ENCODE results near the gene ARFRP1.

The ARFRP1 gene, protein sequence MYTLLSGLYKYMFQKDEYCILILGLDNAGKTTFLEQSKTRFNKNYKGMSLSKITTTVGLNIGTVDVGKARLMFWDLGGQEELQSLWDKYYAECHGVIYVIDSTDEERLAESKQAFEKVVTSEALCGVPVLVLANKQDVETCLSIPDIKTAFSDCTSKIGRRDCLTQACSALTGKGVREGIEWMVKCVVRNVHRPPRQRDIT

DNA sequence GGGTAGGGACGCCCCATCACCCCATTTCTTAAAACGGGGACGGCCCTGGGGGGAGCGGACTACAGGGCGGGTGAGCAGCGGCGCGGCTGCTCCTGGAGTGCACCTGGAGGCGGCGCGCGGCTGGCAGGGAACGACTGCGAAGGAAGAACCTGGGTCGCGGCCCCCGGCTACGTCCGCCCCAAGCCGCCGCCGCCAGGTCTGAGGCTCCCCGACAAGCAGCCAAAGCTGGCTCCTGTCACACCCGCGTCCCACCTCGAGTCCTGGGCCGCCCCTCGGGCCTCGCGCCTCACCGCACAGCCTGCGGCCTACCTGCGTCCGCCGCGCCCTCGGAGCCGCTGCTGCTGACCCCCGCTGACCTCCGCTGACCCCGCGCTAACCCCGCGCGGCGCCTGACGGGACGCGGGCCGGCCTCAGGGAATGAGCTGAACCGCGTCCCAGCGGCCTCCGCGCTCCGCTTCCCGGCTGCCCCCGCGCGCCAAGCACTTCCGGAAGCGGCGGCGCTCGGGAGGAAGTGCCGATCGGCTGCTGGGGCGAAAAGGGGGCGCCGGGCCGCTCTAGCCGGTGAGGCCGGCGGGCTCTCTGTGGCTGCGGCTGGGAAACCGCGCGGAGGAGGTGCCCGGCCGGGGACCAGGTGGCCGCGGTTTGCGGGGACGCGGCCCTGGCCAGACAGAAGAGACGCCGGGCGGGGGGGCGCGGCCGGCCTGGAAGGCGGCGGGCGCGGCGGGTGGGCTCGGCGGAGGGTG lies at the start of gene ARFRP1, which contains the start of gene ZGPAT:
Gene ARFRP1 (minus strand): TSS at position 419 of the 743 bp plus-strand sequence. CDS start 885 bp downstream, outside the sequence.
Gene ZGPAT (plus strand): TSS at position 482 of the 743 bp plus-strand sequence. CDS start 542 bp downstream, outside the sequence.
- peak; percentile 79 for DNase-seq

GRCh38 chr20:63756648-63756991 lies 48.8 kb upstream of the ARFRP1 start:
- DNase-seq = no peak

- DNase-seq = no peak
Observed at GRCh38 chr20:63755933-63756647, 48.3 kb upstream of the ARFRP1 start.

DNA sequence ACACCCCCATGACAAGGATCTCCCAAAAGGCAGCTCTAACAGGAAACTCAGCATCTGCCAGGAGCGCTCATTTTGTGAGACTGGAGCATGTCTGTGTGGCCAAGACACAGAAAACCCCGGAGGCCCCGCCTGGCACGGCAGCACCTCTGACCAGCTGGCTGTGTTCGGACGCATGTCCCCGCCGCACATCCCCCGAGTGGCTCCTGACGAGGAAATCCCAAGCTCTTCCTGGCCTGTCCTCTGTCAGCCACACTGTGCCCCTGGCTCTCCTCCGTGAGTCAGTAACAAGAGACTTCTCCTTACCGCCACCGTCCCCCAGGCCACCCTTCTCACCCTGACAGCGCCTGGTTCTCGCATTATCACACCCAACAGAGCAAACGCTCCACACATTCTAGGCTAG lies 46.2 kb upstream of the ARFRP1 start:
- no peak for DNase-seq

DNA sequence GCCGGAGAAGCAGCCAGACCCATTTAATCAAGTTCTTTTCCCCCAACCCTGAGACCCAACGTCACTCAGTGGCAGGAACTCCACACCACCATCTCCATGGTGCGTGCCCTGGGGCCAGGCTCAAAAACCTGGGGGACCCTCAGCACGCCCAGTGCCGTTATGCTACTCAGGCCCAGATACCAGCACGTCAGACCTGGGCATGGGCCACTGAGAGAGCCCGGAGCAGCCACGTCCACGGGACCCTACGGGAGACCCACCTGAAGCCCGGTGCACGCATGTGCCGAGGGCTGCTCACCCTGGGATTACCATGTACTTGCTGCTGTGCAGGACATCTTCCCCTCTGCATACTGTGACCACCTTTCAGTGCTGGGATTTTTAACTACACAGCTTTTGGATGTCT lies 45.6 kb upstream of the ARFRP1 start:
- DNase-seq = no peak

- DNase-seq = no peak
Observed at GRCh38 chr20:63752411-63753101, 44.8 kb upstream of the ARFRP1 start.

DNA sequence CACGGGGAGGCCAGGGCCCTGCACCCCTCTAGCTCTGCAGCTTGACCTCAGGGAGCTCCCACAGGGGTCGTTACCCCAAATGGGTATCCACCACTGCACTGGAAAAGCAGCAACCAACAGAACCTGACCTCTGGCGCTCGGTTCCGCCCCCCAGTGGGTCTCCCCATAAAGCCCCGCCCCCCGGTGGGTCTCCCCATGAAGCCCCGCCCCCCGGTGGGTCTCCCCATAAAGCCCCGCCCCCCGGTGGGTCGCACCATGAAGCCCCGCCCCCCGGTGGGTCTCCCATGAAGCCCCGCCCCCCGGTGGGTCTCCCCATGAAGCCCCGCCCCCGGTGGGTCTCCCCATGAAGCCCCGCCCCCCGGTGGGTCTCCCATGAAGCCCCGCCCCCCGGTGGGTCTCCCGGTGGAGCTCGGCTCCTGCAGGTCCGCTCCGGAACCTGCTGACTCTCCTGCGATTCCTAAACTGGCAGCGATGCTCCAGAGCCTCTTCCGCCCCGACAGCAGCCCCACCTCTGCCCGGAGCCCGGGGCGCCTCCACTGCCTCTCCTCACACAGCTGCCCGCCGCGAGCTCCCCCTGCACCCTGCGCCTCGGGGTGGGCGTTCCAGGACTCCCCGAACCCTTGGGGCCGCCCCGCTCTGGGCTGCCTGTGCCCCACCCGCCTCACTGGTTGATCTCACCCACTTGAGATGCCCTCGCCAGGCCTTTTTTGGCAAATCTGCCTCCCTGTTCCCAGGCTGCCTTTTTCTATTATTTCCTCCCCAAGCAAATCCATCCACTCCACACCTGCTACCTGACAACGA lies 43.9 kb upstream of the ARFRP1 start:
- no peak for DNase-seq

DNA sequence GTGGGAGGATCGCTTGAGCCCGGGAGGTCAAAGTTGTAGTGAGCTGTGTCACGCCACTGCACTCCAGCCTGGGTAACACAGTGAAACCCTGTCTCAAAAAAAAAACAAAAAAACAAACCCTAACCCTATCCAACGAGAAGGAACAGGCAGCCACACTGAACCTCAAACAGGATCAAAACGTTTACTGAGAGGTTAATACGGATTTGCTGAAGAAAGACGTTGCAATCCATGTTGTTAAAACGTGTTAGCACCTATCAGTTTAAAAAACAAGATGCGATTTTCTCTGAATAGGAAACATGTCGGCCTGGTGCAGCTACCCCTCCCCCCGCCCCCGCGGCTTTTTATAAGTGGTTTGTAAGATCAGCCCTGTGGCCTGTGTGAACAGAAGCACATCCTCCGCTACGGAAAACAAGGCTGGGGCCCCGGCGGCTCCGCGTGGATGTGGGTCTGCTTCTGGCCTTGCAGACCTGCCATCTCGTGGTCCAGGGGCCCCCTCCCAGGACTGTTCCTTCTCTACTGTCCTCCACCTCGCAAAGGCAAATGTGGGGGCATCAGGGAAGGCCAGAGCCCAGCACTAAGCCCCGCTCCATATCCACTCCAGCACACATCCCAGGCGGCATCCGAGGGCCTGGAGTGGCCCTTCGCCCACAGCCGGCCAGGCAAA lies 43.2 kb upstream of the ARFRP1 start:
- no peak for DNase-seq

GRCh38 chr20:63749597-63750508 lies 42.1 kb upstream of the ARFRP1 start:
- DNase-seq = no peak

DNA sequence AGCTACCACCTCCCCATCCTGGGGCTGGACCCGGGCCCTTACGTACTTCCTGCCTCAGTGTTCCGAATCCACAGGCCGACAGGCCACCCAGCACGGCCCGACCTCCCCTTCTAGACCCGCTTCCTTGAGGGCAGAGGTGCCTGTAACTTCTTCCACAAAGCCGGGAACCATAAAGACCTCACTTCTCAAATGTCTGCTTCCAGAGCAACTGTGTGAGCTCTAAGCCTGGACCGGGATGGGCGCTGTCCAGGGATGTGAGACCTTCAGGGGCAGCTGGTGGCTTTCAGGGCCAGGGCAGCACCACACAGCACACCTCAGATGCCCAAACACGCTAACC lies 41.1 kb upstream of the ARFRP1 start:
- no peak for DNase-seq

DNA sequence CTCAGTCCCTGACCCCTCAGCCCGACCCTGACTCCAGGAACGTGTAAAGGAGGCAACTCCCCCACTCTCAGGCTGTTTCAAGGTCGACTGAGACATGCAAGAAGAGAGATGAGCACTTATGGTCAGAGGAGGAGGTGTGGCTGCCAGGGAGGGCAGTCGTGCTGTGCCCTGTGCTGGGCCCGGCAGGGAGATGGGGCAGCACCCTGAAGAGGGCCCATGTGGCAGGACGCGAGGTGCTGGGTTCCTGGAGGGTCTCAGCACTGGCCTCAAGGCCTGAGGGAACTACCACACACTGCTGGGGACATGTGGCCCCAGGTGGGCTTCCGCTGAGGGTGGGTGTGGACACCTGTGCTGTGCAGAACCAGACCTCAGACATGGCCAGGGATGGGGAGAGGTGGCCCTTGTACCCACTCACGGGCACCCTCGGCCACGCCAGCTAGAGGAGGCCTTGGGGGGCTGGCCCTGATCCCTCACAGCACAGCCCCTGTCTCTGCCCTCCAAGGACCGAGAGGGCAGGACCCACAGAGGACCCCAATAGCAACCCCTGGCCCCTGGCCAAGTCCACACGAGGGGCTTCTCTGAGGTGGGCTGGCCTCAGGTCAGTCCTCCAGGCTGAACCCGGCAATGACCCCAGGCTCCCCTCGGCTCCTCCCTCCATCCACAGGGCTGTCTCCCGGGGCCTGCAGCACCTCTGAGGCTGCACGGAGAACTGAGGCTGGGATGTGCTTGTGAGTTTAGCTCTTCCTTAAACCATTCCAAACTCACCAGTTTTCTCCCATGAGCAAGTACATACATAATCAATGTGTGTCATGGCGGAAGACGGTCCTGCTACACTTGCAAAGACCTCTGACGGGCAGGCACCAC lies 40.5 kb upstream of the ARFRP1 start:
- no peak for DNase-seq

GRCh38 chr20:63747622-63748069 lies 39.9 kb upstream of the ARFRP1 start:
- no peak for DNase-seq

DNA sequence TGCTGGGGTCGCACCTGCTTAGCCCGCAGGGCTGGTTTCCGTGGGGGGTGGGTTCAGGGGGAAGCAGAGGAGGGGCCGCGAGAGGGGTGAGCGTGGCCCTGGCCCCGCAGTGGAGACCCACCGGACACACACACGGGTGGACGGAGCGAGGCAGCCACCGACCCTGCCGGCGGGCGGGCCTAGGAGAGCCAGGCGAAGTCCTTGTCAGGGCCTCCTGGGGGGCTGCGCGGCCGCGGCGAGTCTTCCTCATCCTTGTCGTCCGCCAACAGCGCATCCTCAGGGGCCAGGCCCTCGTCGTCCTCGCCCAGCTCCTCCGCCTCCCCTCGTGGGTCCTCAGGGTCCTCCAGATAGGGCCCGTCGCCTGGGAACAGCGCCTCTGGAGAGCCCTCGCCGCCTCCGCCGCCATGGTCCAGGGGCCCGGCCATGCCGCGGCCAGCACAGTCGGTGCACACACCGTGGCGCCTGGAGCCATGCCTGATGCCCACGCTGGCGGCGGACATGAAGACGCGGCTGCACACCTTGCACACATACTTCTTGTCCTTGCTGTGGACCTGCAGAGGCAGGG lies 39.1 kb upstream of the ARFRP1 start:
- no peak for DNase-seq

GRCh38 chr20:63745961-63746731 lies 38.4 kb upstream of the ARFRP1 start:
- DNase-seq = no peak

GRCh38 chr20:63745424-63745805 lies 37.6 kb upstream of the ARFRP1 start:
- DNase-seq = no peak

DNA sequence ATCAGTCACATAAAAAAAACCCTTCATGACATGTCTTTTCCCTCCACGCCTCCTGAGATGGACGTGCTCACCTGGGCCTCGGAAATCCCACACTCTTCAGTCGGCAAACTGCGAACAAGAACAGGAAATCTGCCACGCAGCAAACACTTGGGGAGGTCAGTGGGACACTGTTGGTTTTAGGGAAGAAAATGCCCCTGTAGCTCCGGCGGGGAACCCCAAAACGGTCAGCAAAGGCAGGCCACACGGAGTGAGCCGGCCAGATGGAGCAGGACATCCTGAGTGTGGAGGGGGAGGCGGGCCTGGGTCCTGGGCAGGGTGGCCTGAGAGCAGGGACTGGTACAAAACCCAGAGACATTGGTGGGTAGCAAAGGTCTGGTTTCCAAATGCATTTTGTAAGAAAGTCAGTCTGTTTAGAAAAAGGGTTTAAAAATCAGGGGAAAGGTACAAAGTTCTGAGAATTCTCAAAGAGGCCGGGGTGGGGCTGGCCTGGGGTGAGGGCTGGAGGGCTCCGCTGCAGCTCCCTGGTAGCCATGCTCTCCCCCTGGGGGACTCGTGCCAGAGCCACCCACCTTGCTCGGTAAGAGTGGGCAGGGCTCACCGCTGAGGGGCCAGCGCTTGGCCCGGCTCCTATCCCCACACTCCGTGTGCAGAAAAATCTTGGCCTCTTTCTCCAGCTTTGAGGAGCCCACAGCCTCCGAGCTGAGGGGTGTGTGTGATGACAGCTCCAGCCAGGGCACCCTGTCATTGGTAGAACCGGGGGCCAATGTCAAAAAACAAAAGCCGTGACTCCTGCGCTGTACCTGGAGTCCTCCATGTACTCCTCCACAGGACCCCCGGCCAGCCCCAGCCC lies 37.0 kb upstream of the ARFRP1 start:
- DNase-seq = no peak

GRCh38 chr20:63744158-63744557 lies 36.4 kb upstream of the ARFRP1 start:
- no peak for DNase-seq
